DOHH2 (cell line): Measurements from ENCODE around the gene STARD3NL.
"Not testable (repeated sequence)": the region's sequence is repeated elsewhere in the genome, so short reads cannot be mapped to it uniquely, and the experiment has no call there.

Source experiments
- H3F3A ChIP-seq: fragments of 200-600 bp; sonication (generic), shearing (Covaris generic); 2 replicates; pipeline ENCODE4 v1.6.0; 2016; ENCODE audit warnings: antibody characterized with exemption, mild to moderate bottlenecking; ENCODE audit not compliant: control insufficient read depth, insufficient read depth
- H3K27ac ChIP-seq: fragments of 200-600 bp; sonication (generic); 2 replicates; pipeline ENCODE4 v1.5.1; 2014; ENCODE audit warnings: low read depth, mild to moderate bottlenecking, low read length, moderate library complexity
- H3K27me3 ChIP-seq: fragments of 200-600 bp; sonication (generic); 2 replicates; pipeline ENCODE4 v1.6.1; 2014; ENCODE audit warnings: mild to moderate bottlenecking, low read length, mixed read lengths; ENCODE audit not compliant: control insufficient read depth
- H3K36me3 ChIP-seq: fragments of 200-600 bp; sonication (generic); 2 replicates; pipeline ENCODE4 v1.6.1; 2014; ENCODE audit warnings: mild to moderate bottlenecking, low read length, moderate library complexity, mixed read lengths; ENCODE audit not compliant: control insufficient read depth
- H3K4me1 ChIP-seq: fragments of 200-600 bp; sonication (generic); 2 replicates; pipeline ENCODE4 v1.6.1; 2014; ENCODE audit warnings: mild to moderate bottlenecking, low read length, mixed read lengths; ENCODE audit not compliant: control insufficient read depth
- H3K4me2 ChIP-seq: fragments of 200-600 bp; sonication (generic); 2 replicates; pipeline ENCODE4 v1.6.0; 2014; ENCODE audit warnings: mild to moderate bottlenecking, low read length, moderate library complexity
- H3K4me3 ChIP-seq: fragments of 200-600 bp; sonication (generic); 2 replicates; pipeline ENCODE4 v1.5.1; 2014; ENCODE audit warnings: mild to moderate bottlenecking, low read length, mixed read lengths
- H3K79me2 ChIP-seq: fragments of 200-600 bp; sonication (generic); 2 replicates; pipeline ENCODE4 v1.6.1; 2014; ENCODE audit warnings: mild to moderate bottlenecking, low read length, mixed read lengths; ENCODE audit not compliant: control insufficient read depth
- H3K9me2 ChIP-seq: fragments of 200-600 bp; sonication (generic); replicated peaks from 2 replicates; pipeline ENCODE4 v1.6.1; 2014; ENCODE audit warnings: mild to moderate bottlenecking, low read length, mixed read lengths; ENCODE audit not compliant: control insufficient read depth
- H3K9me3 ChIP-seq: fragments of 200-600 bp; sonication (generic); 2 replicates; pipeline ENCODE4 v1.6.1; 2014; ENCODE audit warnings: antibody characterized with exemption, low read length, mixed read lengths; ENCODE audit not compliant: control insufficient read depth, insufficient read depth
- H4K20me1 ChIP-seq: fragments of 200-600 bp; sonication (generic); 2 replicates; pipeline ENCODE4 v1.6.0; 2014; ENCODE audit warnings: low read depth, mild to moderate bottlenecking, antibody characterized with exemption, low read length, moderate library complexity; ENCODE audit not compliant: control insufficient read depth, insufficient read depth
- EZH2phosphoT487 ChIP-seq: fragments of 200-600 bp; sonication (generic); IDR thresholded peaks from 2 replicates; pipeline ENCODE4 v1.6.1; 2017; ENCODE audit warnings: borderline replicate concordance, mild to moderate bottlenecking, antibody characterized with exemption, low read length, moderate library complexity, mixed read lengths
- TF ChIP-seq, protein P1 (sequence below): fragments of 200-600 bp; sonication (generic); IDR thresholded peaks from one replicate; pipeline ENCODE4 v1.5.1; 2014; ENCODE audit warnings: antibody characterized with exemption, mild to moderate bottlenecking, low read depth, low read length; ENCODE audit not compliant: poor library complexity, severe bottlenecking

The STARD3NL gene

DNA sequence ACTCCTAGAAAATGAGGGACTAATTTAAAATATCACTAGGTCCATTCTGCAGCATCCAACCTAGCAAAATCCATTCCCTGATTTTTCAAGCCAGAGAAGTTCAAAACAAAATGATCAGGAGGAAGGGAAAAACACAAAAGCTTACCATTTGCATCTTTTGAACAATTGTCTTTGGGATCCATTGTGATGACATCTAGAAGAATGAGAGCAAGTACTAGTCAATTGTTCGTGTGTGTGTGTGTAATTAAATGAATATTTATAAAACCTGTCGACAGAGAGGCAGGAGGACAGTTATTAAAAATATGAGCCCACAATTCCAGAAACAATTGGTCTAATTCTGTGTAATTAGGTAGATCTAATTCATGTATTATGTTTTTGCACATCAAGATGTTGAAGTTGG, 84.0 kb downstream of the STARD3NL start:
- H3K9me2 ChIP-seq, H3K36me3 ChIP-seq, H3K4me2 ChIP-seq, H3K9me3 ChIP-seq, H4K20me1 ChIP-seq, H3K27ac ChIP-seq, H3K4me3 ChIP-seq, H3F3A ChIP-seq, H3K4me1 ChIP-seq, H3K79me2 ChIP-seq: not testable (repeated sequence)
- H3K27me3 ChIP-seq: peaks cover 10% of the 10 kb centered on the region; the same call in 1 of the 2 replicates

GRCh38 chr7:38262545-38262944, 84.5 kb downstream of the STARD3NL start:
- no peaks in the 10 kb centered on the region for H3K36me3 ChIP-seq
- peaks cover 10% of the 10 kb centered on the region; the same call in 1 of the 2 replicates for H3K27me3 ChIP-seq
- H3K4me1 ChIP-seq: no peaks in the 10 kb centered on the region
- no peaks in the 10 kb centered on the region for H3K9me3 ChIP-seq
- H3K4me2 ChIP-seq: no peak overlapping the region
- no peak for TF ChIP-seq EZH2phosphoT487
- TF ChIP-seq, protein P1, sequence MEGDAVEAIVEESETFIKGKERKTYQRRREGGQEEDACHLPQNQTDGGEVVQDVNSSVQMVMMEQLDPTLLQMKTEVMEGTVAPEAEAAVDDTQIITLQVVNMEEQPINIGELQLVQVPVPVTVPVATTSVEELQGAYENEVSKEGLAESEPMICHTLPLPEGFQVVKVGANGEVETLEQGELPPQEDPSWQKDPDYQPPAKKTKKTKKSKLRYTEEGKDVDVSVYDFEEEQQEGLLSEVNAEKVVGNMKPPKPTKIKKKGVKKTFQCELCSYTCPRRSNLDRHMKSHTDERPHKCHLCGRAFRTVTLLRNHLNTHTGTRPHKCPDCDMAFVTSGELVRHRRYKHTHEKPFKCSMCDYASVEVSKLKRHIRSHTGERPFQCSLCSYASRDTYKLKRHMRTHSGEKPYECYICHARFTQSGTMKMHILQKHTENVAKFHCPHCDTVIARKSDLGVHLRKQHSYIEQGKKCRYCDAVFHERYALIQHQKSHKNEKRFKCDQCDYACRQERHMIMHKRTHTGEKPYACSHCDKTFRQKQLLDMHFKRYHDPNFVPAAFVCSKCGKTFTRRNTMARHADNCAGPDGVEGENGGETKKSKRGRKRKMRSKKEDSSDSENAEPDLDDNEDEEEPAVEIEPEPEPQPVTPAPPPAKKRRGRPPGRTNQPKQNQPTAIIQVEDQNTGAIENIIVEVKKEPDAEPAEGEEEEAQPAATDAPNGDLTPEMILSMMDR: no peak
- no peak overlapping the region for H3K27ac ChIP-seq
- H3K9me2 ChIP-seq: no peaks in the 10 kb centered on the region
- no peaks in the 10 kb centered on the region for H4K20me1 ChIP-seq
- no peaks in the 10 kb centered on the region for H3F3A ChIP-seq
- no peaks in the 10 kb centered on the region for H3K79me2 ChIP-seq
- H3K4me3 ChIP-seq: no peak overlapping the region

DNA sequence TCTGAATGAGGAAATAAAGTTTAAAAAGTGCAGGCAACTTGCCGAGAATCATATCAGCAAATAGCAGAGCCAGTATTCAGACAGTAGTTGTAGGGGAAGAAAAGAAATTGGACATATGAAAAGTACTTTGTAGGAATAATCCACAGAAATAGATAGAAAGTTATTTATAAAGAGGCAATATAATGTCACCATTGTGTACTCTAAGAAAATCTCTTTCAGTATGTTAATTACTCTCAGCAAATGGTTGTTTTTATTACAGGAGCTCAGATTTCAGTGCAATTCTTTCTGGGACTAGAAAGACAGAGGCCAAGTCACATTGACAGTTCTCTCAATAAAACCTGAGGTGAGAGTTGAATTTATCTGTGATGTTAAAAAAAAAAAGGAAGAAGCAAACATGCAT, 85.2 kb downstream of the STARD3NL start:
- H3K27me3 ChIP-seq: peaks cover 10% of the 10 kb centered on the region; the same call in 1 of the 2 replicates
- not testable (repeated sequence) for H3K79me2 ChIP-seq, H3K9me3 ChIP-seq, H3K27ac ChIP-seq, H4K20me1 ChIP-seq, H3K36me3 ChIP-seq, H3K9me2 ChIP-seq, H3K4me3 ChIP-seq, H3K4me1 ChIP-seq, H3F3A ChIP-seq, H3K4me2 ChIP-seq

DNA sequence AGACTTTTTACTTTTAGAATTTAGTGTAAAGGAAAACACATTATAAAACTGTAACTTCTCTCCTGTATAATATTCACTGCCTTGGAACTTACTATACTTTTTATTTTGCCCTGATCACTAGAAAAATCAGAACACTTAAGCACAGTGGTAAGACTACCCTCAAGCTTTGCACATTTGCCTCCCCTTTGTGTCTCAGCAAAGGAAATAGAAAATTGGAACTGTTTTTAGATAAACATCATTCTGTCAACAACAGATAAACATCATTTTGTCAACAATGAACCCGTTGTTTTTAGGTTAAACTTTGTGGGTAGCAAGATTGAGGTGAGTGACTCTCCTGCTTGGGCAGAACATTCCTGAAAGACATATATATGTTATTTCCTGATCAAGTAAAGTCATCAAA, 86.6 kb downstream of the STARD3NL start:
- H4K20me1 ChIP-seq, H3K4me2 ChIP-seq, H3K4me3 ChIP-seq, H3K9me2 ChIP-seq, H3K36me3 ChIP-seq, H3K27ac ChIP-seq, H3K9me3 ChIP-seq, H3K79me2 ChIP-seq, H3F3A ChIP-seq, H3K4me1 ChIP-seq: not testable (repeated sequence)
- peaks cover 10% of the 10 kb centered on the region; the same call in 1 of the 2 replicates for H3K27me3 ChIP-seq

- not testable (repeated sequence) for H3K4me3 ChIP-seq, H3F3A ChIP-seq, H3K4me1 ChIP-seq, H3K9me3 ChIP-seq, H3K36me3 ChIP-seq, H3K79me2 ChIP-seq, H3K4me2 ChIP-seq, H3K9me2 ChIP-seq, H4K20me1 ChIP-seq, H3K27me3 ChIP-seq, H3K27ac ChIP-seq
Measured at GRCh38 chr7:38265958-38266357, 87.9 kb downstream of the STARD3NL start.

DNA sequence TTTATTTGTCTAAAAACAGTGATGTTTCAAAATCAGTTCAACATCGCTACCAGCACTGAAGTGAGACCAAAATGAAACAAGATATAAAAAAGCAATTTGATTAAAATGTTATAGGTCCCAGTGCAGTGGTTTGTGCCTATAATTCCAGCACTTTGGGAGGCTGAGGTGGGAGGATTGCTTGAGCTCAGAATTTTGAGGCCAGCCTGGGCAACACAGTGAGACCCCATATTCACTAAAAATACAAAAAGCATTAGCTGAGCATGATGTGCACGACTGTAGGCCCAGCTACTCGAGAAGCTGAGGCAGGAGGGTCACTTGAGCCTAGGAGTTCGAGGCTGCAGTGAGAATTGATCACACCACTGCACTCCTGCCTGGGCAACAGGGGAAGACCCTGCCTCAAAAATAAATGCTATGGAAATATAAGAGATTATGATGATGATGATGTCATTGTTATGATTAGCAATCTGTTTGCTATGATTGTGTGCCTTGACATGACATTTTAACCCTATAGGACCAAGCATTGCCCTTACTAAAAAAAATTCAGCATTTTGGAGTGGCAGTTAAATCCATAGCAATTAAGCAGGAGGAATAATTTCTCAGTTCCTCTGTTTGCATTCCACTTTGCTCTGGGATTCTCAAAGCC, 91.8 kb downstream of the STARD3NL start:
- not testable (repeated sequence) for H3K4me3 ChIP-seq, H3K27ac ChIP-seq, H3F3A ChIP-seq, H3K9me2 ChIP-seq, H3K27me3 ChIP-seq, H3K79me2 ChIP-seq, H3K4me1 ChIP-seq, H3K36me3 ChIP-seq, H3K9me3 ChIP-seq, H4K20me1 ChIP-seq, H3K4me2 ChIP-seq

GRCh38 chr7:38270405-38270804, 92.4 kb downstream of the STARD3NL start:
- not testable (repeated sequence) for H3K36me3 ChIP-seq, H3K27ac ChIP-seq, H3K9me3 ChIP-seq, H3K4me3 ChIP-seq, H3K9me2 ChIP-seq, H3K79me2 ChIP-seq, H3K27me3 ChIP-seq, H3F3A ChIP-seq, H4K20me1 ChIP-seq, H3K4me1 ChIP-seq, H3K4me2 ChIP-seq
